Osteocyte (in vitro differentiated cells): ENCODE measurements around the gene POC1A. TPM values are rescaled to one million over a fixed set of nuclear protein-coding genes. Genes with fewer than 3 reads are reported as not detected.

Experiments used
- DNase-seq: peaks from one replicate; pipeline ENCODE4 v3.0.0; 2021; ENCODE audit warnings: mixed read lengths; ENCODE audit not compliant: unreplicated experiment; ENCODE audit errors: extremely low spot score
- H3K27ac Mint-ChIP-seq: one replicate; pipeline ENCODE4 v1.8.0; 2021; ENCODE audit warnings: mild to moderate bottlenecking, mixed read lengths; ENCODE audit not compliant: unreplicated experiment
- H3K27me3 Mint-ChIP-seq: one replicate; pipeline ENCODE4 v1.8.0; 2021; ENCODE audit warnings: mixed read lengths; ENCODE audit not compliant: unreplicated experiment
- H3K36me3 Mint-ChIP-seq: one replicate; pipeline ENCODE4 v1.8.0; 2021; ENCODE audit warnings: mixed read lengths; ENCODE audit not compliant: unreplicated experiment
- H3K4me1 Mint-ChIP-seq: one replicate; pipeline ENCODE4 v1.8.0; 2021; ENCODE audit warnings: mixed read lengths; ENCODE audit not compliant: unreplicated experiment
- H3K4me3 Mint-ChIP-seq: one replicate; pipeline ENCODE4 v1.8.0; 2021; ENCODE audit warnings: mild to moderate bottlenecking, moderate library complexity, mixed read lengths; ENCODE audit not compliant: unreplicated experiment
- H3K9me3 Mint-ChIP-seq: one replicate; pipeline ENCODE4 v1.8.0; 2021; ENCODE audit warnings: mixed read lengths; ENCODE audit not compliant: unreplicated experiment
- CTCF ChIP-seq: fragments of 200-600 bp; sonication (generic); IDR thresholded peaks from 2 replicates; pipeline ENCODE4 v1.5.0; 2021; ENCODE audit warnings: antibody characterized with exemption, mild to moderate bottlenecking, moderate library complexity
- total RNA-seq: library from RNA; stranded (reverse); gene quantifications from 2 replicates; pipeline ENCODE4 v1.2.1, GENCODE V29; 2021

POC1A gene
- total RNA-seq, 1 donor from 2014 or later, result 5.1 TPM

GRCh38 chr3:52124766-52125165 is 29.5 kb downstream of the POC1A start:
- H3K4me3 Mint-ChIP-seq, result no peak overlapping the region
- H3K27me3 Mint-ChIP-seq, result no peaks in the 10 kb centered on the region
- peaks cover 8% of the 10 kb centered on the region for H3K4me1 Mint-ChIP-seq
- TF ChIP-seq CTCF, result no peak
- H3K9me3 Mint-ChIP-seq, result no peaks in the 10 kb centered on the region
- no peak for DNase-seq
- H3K27ac Mint-ChIP-seq, result no peak overlapping the region
- H3K36me3 Mint-ChIP-seq, result no peaks in the 10 kb centered on the region

GRCh38 chr3:52124126-52124525 is 30.1 kb downstream of the POC1A start:
- TF ChIP-seq CTCF, result no peak
- H3K4me3 Mint-ChIP-seq, result no peak overlapping the region
- DNase-seq, result no peak
- no peaks in the 10 kb centered on the region for H3K9me3 Mint-ChIP-seq
- H3K27me3 Mint-ChIP-seq, result no peaks in the 10 kb centered on the region
- no peaks in the 10 kb centered on the region for H3K36me3 Mint-ChIP-seq
- H3K4me1 Mint-ChIP-seq, result peaks cover 8% of the 10 kb centered on the region
- no peak overlapping the region for H3K27ac Mint-ChIP-seq

- Mint-ChIP-seq H3K36me3 (no peaks in the 10 kb centered on the region), H3K9me3 (no peaks in the 10 kb centered on the region), H3K27me3 (no peaks in the 10 kb centered on the region), H3K4me1 (peaks cover 8% of the 10 kb centered on the region), H3K4me3 (no peak overlapping the region), H3K27ac (no peak overlapping the region)
- TF ChIP-seq CTCF, result peak; percentile 98
- peak; percentile 92 for DNase-seq
These were observed 31.0 kb downstream of the POC1A start for GRCh38 chr3:52123106-52123725.

- TF ChIP-seq CTCF, result no peak
- Mint-ChIP-seq H3K9me3 (no peaks in the 10 kb centered on the region), H3K36me3 (no peaks in the 10 kb centered on the region), H3K27ac (no peak overlapping the region), H3K4me1 (peaks cover 2% of the 10 kb centered on the region), H3K27me3 (no peaks in the 10 kb centered on the region), H3K4me3 (no peak overlapping the region)
- DNase-seq, result no peak
These were observed 31.7 kb downstream of the POC1A start for GRCh38 chr3:52122491-52122890.

GRCh38 chr3:52121813-52122212 is 32.4 kb downstream of the POC1A start:
- H3K27ac Mint-ChIP-seq, result no peak overlapping the region
- H3K27me3 Mint-ChIP-seq, result no peaks in the 10 kb centered on the region
- H3K9me3 Mint-ChIP-seq, result no peaks in the 10 kb centered on the region
- no peaks in the 10 kb centered on the region for H3K36me3 Mint-ChIP-seq
- no peak overlapping the region for H3K4me3 Mint-ChIP-seq
- no peak for DNase-seq
- no peak for TF ChIP-seq CTCF
- peaks cover 2% of the 10 kb centered on the region for H3K4me1 Mint-ChIP-seq
